RWPE2 (cell line): ENCODE measurements around the gene HLA-DRB5.

Experiments
- ATAC-seq: fragments of 200-7000 bp; cut with Tn5 transposase; 3 replicates; pipeline ENCODE4 v1.9.1; 2021; ENCODE audit warnings: low read depth
- DNase-seq: peaks from one replicate; pipeline ENCODE4 v3.0.0-alpha.2; 2020; ENCODE audit warnings: low spot score
- H3K27ac ChIP-seq: fragments of 450-650 bp; 2 replicates; pipeline ENCODE4 v1.5.1; 2017; ENCODE audit warnings: mild to moderate bottlenecking; ENCODE audit not compliant: poor library complexity, severe bottlenecking
- H3K27me3 ChIP-seq: fragments of 250-450 bp; sonication (Bioruptor Pico); 2 replicates; pipeline ENCODE4 v1.5.1; 2021; ENCODE audit warnings: mild to moderate bottlenecking, moderate library complexity; ENCODE audit not compliant: insufficient read depth, poor library complexity, severe bottlenecking
- H3K36me3 ChIP-seq: fragments of 250-450 bp; sonication (Bioruptor Pico); 2 replicates; pipeline ENCODE4 v1.5.1; 2020; ENCODE audit warnings: low read depth, mild to moderate bottlenecking, moderate library complexity
- H3K4me1 ChIP-seq: fragments of 250-450 bp; sonication (Bioruptor Pico); 2 replicates; pipeline ENCODE4 v1.5.1; 2021; ENCODE audit warnings: mild to moderate bottlenecking, moderate library complexity; ENCODE audit not compliant: insufficient read depth, poor library complexity, severe bottlenecking
- H3K4me3 ChIP-seq: fragments of 250-450 bp; sonication (Bioruptor Pico); 2 replicates; pipeline ENCODE4 v1.5.1; 2021; ENCODE audit warnings: mild to moderate bottlenecking, moderate library complexity; ENCODE audit not compliant: severe bottlenecking
- H3K9me3 ChIP-seq: fragments of 250-450 bp; sonication (Bioruptor Pico); 2 replicates; pipeline ENCODE4 v1.5.1; 2021; ENCODE audit warnings: mild to moderate bottlenecking, moderate library complexity; ENCODE audit not compliant: severe bottlenecking
- TF ChIP-seq, protein P1 (sequence below): fragments of 450-650 bp; IDR thresholded peaks from one replicate; pipeline ENCODE4 v1.5.1; 2017; ENCODE audit warnings: mild to moderate bottlenecking, moderate library complexity; ENCODE audit not compliant: poor library complexity, severe bottlenecking

HLA-DRB5 gene

DNA sequence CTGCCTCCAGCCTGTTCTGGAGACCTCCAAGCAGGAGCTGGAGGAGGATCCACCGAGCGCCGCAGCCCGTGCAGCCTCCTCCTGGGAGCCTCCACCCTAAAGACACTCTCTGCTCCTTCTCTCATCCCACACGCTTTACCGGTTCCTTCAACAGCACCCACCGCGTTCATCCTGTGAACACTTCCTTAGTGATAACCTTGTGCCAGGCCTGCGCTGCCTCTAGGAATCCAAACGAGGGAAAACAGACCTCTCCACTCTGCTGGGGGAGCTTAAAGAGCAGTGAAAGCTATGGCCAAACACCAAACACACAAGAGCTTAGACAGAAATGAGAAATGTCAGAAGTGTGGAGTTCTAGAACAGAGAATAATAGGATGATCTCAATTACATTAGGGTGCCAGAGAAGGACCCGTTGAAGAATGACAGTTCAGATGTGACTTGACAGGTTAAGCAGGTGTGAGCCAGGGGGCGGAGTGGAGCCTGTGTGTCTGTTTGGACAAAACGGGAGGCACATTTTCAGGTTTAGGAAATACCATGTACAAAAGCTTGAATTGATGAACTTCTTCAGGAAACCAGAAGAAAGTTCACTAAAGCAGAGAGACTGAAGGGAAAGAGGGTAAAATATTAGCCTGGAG lies 28.5 kb upstream of the HLA-DRB5 start:
- TF ChIP-seq, protein P1, sequence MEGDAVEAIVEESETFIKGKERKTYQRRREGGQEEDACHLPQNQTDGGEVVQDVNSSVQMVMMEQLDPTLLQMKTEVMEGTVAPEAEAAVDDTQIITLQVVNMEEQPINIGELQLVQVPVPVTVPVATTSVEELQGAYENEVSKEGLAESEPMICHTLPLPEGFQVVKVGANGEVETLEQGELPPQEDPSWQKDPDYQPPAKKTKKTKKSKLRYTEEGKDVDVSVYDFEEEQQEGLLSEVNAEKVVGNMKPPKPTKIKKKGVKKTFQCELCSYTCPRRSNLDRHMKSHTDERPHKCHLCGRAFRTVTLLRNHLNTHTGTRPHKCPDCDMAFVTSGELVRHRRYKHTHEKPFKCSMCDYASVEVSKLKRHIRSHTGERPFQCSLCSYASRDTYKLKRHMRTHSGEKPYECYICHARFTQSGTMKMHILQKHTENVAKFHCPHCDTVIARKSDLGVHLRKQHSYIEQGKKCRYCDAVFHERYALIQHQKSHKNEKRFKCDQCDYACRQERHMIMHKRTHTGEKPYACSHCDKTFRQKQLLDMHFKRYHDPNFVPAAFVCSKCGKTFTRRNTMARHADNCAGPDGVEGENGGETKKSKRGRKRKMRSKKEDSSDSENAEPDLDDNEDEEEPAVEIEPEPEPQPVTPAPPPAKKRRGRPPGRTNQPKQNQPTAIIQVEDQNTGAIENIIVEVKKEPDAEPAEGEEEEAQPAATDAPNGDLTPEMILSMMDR = no peak
- H3K27ac ChIP-seq = no peak overlapping the region
- no peak for DNase-seq
- no peaks in the 10 kb centered on the region for H3K27me3 ChIP-seq
- no peak for ATAC-seq
- H3K4me3 ChIP-seq = no peak overlapping the region
- no peaks in the 10 kb centered on the region for H3K9me3 ChIP-seq
- no peaks in the 10 kb centered on the region for H3K4me1 ChIP-seq
- no peaks in the 10 kb centered on the region for H3K36me3 ChIP-seq

DNA sequence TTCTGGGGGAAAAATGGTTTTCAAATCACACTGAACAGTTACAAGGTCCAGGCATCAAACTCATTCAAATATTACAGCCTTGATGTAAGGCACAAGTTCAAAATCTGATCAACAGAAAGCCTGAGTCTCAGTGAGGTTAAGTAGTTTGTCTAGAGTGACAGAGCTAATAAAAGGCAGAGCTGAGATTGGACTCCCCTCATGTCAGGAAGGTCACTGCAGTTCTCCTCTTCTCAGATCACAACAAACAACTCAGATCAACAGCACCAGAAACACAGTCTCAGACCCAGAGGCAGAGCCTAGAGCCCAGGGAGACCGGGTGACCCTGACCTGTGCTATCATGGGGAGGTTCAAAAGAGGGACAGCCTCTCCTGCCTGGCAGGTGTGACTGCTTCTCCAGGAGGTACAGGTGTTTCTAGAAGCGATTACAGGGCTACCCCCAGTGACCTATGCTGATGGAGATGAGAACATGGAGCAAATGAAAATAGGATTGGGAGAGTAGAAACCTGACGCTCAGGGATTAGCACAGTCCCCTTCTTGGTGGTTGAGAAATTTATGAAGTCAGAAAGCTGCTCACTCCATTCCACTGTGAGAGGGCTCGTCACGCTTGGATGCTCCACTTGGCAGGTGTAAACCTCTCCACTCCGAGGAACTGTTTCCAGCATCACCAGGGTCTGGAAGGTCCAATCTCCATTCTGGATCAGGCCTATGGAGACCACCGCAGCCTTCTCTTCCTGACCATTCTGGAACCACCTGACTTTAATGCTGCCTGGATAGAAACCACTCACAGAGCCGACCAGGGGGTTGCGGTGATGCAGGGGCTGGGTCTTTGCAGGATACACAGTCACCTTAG lies 24.3 kb upstream of the HLA-DRB5 start:
- ATAC-seq = no peak
- Histone ChIP-seq H3K4me1 (no peaks in the 10 kb centered on the region), H3K4me3 (no peak overlapping the region), H3K36me3 (no peaks in the 10 kb centered on the region), H3K27ac (no peak overlapping the region), H3K9me3 (no peaks in the 10 kb centered on the region), H3K27me3 (no peaks in the 10 kb centered on the region)
- DNase-seq = no peak
- TF ChIP-seq, protein P1 = no peak

DNA sequence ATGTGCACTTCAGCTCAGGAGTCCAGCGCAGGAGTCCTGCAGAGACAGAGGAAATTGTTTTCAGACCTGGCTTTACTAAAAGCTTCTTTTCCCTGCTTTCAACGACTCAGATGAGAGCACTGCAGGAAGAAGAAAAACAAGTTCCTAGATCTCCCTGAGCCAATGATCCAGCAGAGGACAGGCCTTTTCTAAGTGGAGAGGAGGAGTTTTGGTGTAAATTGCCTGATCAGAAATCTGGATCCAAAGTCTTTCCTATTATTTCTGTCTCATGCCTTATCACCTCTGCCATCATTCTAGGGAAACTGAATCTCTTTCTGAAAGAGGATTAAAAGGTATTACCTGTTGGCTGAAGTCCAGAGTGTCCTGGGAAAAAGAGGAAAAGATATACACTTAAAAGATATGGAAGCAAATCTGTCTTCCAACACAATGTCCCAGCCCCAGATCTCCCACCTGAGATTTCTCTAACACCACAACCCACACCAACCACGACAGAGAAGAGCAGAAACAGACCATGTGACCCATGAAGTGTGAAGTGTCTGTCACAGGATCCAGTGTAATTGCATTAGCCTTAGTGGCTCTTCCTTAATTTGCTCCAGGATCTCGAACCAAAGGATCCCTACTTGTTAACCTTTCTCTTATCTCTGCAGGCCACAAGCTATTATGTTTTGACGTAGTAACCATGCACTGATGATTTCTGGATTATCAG lies 23.1 kb upstream of the HLA-DRB5 start:
- no peaks in the 10 kb centered on the region for H3K9me3 ChIP-seq
- DNase-seq (no peak), ATAC-seq (no peak)
- no peaks in the 10 kb centered on the region for H3K4me1 ChIP-seq
- H3K4me3 ChIP-seq = no peak overlapping the region
- H3K36me3 ChIP-seq = no peaks in the 10 kb centered on the region
- no peaks in the 10 kb centered on the region for H3K27me3 ChIP-seq
- H3K27ac ChIP-seq = no peak overlapping the region
- TF ChIP-seq, protein P1 = no peak

DNA sequence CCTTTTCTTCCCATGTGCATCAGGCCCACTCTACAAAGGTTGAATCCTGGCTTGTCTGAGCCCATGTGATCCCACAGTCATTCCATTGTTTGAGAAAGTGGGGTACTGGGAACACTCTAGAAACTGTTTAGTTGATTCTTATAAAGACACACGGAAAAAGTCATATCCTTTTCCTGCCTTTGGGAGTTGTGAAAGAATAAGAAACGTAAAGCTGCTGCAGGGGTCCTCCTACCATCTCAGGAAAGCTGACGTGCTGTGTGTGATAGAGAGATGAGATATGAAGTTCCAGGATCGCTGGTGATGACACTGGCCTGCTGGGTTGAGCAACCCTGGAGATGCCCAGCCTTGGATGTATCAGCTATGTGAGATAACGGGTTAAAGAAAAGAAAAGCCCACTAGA lies 21.3 kb upstream of the HLA-DRB5 start:
- Histone ChIP-seq H3K36me3 (no peaks in the 10 kb centered on the region), H3K4me1 (no peaks in the 10 kb centered on the region), H3K9me3 (no peaks in the 10 kb centered on the region), H3K4me3 (no peak overlapping the region), H3K27me3 (no peaks in the 10 kb centered on the region), H3K27ac (no peak overlapping the region)
- TF ChIP-seq, protein P1 = no peak
- DNase-seq = no peak
- ATAC-seq = no peak
